ENCODE data around the gene DDC. TPM values are rescaled to one million over a fixed set of nuclear protein-coding genes. Genes with fewer than 3 reads are reported as not detected.
A peak's percentile ranks its signal among the peaks of the same experiment; 100 is the strongest.

The DDC gene
- total RNA-seq, 4 donors from 2014 or later = not detected

DNA sequence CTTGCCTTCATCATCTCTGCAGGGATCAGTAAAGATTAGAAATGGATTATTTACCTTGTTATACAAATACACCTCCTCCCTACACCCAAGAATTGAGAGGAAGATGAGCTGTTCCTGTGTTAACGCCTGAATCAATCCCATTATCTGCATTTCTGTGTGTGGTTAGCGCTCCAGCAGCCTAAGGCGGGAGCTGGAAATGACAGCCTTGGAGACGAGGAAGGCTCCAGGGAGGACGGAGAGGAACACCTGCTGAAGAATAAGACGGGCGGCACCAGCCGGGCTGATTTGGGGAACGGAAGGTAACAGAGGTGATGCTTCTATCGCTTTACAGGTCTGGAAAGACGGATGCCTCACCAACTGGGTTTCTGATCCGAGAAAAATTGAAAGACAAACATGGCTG is 34.2 kb upstream of the DDC start:
- Histone ChIP-seq H3K27ac (replicated peaks in 1 of 4) (no peak overlapping the region), H3K9me3 (no peaks in the 10 kb centered on the region), H3K4me1 (peaks cover 0 to 9% (median 3%) of the 10 kb centered on the region in 4 donors), H3K27me3 (no peaks in the 10 kb centered on the region), H3K36me3 (peaks cover 6 to 82% (median 58%) of the 10 kb centered on the region in 4 donors), H3K4me3 (no peak overlapping the region)
- no peak for DNase-seq (ENCODE audit: extremely low spot score)
- TF ChIP-seq POLR2A (IDR thresholded peaks at IDR 0.05; ENCODE audit: low read depth) (no peak), EP300 (IDR thresholded peaks at IDR 0.05) (no peak), POLR2AphosphoS5 (IDR thresholded peaks at IDR 0.05) (no peak)
- TF ChIP-seq, protein P1, sequence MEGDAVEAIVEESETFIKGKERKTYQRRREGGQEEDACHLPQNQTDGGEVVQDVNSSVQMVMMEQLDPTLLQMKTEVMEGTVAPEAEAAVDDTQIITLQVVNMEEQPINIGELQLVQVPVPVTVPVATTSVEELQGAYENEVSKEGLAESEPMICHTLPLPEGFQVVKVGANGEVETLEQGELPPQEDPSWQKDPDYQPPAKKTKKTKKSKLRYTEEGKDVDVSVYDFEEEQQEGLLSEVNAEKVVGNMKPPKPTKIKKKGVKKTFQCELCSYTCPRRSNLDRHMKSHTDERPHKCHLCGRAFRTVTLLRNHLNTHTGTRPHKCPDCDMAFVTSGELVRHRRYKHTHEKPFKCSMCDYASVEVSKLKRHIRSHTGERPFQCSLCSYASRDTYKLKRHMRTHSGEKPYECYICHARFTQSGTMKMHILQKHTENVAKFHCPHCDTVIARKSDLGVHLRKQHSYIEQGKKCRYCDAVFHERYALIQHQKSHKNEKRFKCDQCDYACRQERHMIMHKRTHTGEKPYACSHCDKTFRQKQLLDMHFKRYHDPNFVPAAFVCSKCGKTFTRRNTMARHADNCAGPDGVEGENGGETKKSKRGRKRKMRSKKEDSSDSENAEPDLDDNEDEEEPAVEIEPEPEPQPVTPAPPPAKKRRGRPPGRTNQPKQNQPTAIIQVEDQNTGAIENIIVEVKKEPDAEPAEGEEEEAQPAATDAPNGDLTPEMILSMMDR (IDR thresholded peaks at IDR 0.05) = no peak
- intact Hi-C loops (cut with DNase I) = loop anchor here (5.0 to 10.0 kb wide), 2 partner anchors 78 to 555 kb away; no protein-coding TSS in a partner anchor
- WGBS = 93% methylated on average over 12 of the region's 12 CpGs

DNA sequence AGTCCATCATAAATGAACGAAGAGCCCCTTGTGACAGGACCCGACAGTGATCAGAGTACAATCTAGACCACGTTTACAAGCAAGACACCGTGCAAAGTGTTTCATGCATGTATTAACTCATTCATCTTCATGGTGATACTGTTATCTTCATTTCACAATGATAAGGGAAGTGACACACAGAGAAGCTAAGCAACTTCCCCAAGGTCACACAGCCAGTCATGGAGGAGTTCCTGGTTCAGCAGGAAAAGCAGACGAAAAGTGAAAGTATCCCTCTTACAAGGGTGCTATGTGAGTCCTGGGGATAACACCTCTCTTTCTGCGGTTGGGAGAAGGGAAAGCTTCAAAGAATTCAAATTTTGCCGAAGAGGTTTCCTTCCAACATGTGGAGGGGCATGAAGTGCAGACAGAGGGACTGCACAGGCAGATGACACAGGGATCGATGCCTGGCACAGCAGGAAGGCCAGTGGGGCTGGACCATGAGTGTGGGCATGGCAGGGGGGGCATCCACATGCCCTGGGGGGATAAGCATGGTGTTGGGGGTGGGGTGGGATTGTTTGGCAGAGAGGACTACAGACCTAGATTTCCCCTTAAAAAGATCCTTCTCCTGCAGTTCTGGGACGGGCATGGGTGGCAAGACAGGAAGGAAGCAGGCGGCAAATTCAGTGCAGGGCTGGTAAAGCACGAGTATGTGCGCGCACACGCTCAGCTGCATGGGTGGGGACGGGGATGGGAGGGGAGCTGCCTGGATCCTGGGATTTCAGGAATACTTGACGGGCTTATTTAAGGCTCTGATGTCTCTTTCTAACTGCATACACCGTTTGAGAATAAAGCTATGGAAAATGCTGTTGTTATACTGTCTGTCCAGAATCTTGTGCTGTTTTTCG is 33.5 kb upstream of the DDC start:
- WGBS = 86% methylated on average over 18 of the region's 18 CpGs
- intact Hi-C loops (cut with DNase I) = loop anchor here (5.0 to 10.0 kb wide), 2 partner anchors 79 to 556 kb away; no protein-coding TSS in a partner anchor
- TF ChIP-seq, protein P1 (IDR thresholded peaks at IDR 0.05) = no peak
- TF ChIP-seq POLR2AphosphoS5 (IDR thresholded peaks at IDR 0.05) (no peak), POLR2A (IDR thresholded peaks at IDR 0.05; ENCODE audit: low read depth) (no peak), EP300 (IDR thresholded peaks at IDR 0.05) (no peak)
- Histone ChIP-seq H3K27ac (replicated peaks in 1 of 4) (no peak overlapping the region), H3K4me3 (no peak overlapping the region), H3K4me1 (peaks cover 0 to 9% (median 3%) of the 10 kb centered on the region in 4 donors), H3K36me3 (peaks cover 6 to 82% (median 57%) of the 10 kb centered on the region in 4 donors), H3K27me3 (no peaks in the 10 kb centered on the region), H3K9me3 (no peaks in the 10 kb centered on the region)
- DNase-seq (ENCODE audit: extremely low spot score) = no peak

DNA sequence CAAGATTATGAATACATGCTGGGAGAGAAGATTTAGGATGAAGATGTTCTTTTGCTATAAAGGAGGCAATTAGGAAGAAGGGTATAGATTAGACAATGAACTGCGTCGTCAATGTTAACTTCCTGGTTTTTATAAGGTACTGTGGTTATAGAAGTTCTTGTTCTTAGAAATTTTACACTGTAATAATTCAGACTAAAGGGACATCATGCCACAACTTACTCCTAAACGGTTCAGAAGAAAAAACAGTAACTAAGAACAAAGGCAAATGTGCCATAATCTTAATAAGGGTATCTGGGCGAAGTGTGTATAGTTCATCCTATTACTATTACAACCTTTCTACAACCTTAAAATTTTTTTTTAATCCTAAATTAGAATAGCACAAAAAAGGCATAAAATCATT is 31.3 kb upstream of the DDC start:
- H3K4me3 ChIP-seq = no peak overlapping the region
- WGBS = 84% methylated on average over 4 of the region's 4 CpGs
- no peak for TF ChIP-seq POLR2AphosphoS5 (IDR thresholded peaks at IDR 0.05)
- no peak for TF ChIP-seq EP300 (IDR thresholded peaks at IDR 0.05)
- TF ChIP-seq POLR2A (IDR thresholded peaks at IDR 0.05; ENCODE audit: low read depth) = no peak
- TF ChIP-seq, protein P1 (IDR thresholded peaks at IDR 0.05) = no peak
- H3K36me3 ChIP-seq = peaks cover 21 to 86% (median 69%) of the 10 kb centered on the region in 4 donors
- no peaks in the 10 kb centered on the region for H3K27me3 ChIP-seq
- DNase-seq (ENCODE audit: extremely low spot score) = no peak
- H3K27ac ChIP-seq (replicated peaks in 1 of 4) = no peak overlapping the region
- H3K9me3 ChIP-seq = no peaks in the 10 kb centered on the region
- peaks cover 0 to 9% (median 3%) of the 10 kb centered on the region in 4 donors for H3K4me1 ChIP-seq
- intact Hi-C loops (cut with DNase I) = loop anchor here (5.0 to 10.0 kb wide), 2 partner anchors 81 to 558 kb away; no protein-coding TSS in a partner anchor

DNA sequence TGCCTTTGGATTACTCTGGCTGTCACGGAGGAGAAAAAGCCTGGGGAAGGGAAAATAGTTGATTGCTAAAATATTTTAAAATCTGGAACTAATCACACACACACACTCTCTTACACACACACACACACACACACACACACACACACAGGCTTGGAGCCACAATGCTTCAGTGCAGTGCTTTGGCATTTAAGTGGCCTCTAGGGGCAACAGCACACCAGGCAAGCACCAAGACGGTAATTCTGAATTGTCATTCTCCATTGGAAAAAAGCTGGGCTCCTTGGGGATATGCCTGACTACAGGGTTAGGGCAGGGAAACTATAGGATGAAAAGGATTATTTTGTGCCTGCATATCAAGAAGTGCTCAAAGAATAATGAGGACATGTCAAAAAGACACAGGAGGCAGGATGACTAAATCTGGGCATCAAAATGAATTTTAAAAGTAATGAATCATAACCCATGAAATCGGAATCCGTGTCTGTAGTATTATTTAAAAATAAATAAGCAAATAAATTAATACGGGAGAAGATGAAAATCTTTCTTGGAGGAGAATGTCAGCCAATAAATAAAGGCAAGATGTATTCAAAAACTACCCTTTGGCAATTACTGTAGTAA is 30.4 kb upstream of the DDC start:
- Histone ChIP-seq H3K4me1 (peaks cover 0 to 9% (median 1%) of the 10 kb centered on the region in 4 donors), H3K27ac (replicated peaks in 1 of 4) (no peak overlapping the region), H3K27me3 (no peaks in the 10 kb centered on the region), H3K9me3 (no peaks in the 10 kb centered on the region), H3K4me3 (no peak overlapping the region), H3K36me3 (peaks cover 21 to 88% (median 71%) of the 10 kb centered on the region in 4 donors)
- intact Hi-C loops (cut with DNase I) = loop anchor here (5.0 to 10.0 kb wide), 2 partner anchors 82 to 559 kb away; no protein-coding TSS in a partner anchor
- DNase-seq (ENCODE audit: extremely low spot score) = no peak
- TF ChIP-seq, protein P1 (IDR thresholded peaks at IDR 0.05) = peak; percentile 41 to 58 (median 47)
- no peak for TF ChIP-seq POLR2A (IDR thresholded peaks at IDR 0.05; ENCODE audit: low read depth)
- peak in 1 of 2 donors; percentile 19 for TF ChIP-seq POLR2AphosphoS5 (IDR thresholded peaks at IDR 0.05)
- 60% methylated on average over 5 of the region's 5 CpGs for WGBS

Measured in esophagus muscularis mucosa (tissue), 4 donors.